Stimulated activated effector memory CD8-positive, alpha-beta T cell treated with anti-CD3 and anti-CD28 coated beads, Interleukin-12 subunit alpha, Interleukin-12 subunit beta, amount 100 ng/mL, for 72 hours (primary cell): ENCODE results near the gene CYP2A13.
"Not testable (repeated sequence)": the region's sequence is repeated elsewhere in the genome, so short reads cannot be mapped to it uniquely, and the experiment has no call there.

Experiments used
- ATAC-seq: fragments of 150-1000 bp; cut with Tn5 transposase; 2 replicates; pipeline ENCODE4 v1.10.0; 2021
- DNase-seq, 2 donors: peaks; one replicate each; pipeline ENCODE4 v3.0.0; 2021 to 2022; ENCODE audit warnings: low spot score in 2 of 2
- H3K27ac Mint-ChIP-seq: one replicate; pipeline ENCODE4 v1.8.0; 2022; ENCODE audit warnings: mild to moderate bottlenecking, mixed read lengths
- H3K36me3 Mint-ChIP-seq: one replicate; pipeline ENCODE4 v1.8.0; 2022; ENCODE audit warnings: mild to moderate bottlenecking, mixed read lengths
- H3K4me1 Mint-ChIP-seq: one replicate; pipeline ENCODE4 v1.8.0; 2022; ENCODE audit warnings: mixed read lengths
- H3K4me3 Mint-ChIP-seq: one replicate; pipeline ENCODE4 v1.8.0; 2022; ENCODE audit warnings: mild to moderate bottlenecking, mixed read lengths
- H3K9me3 Mint-ChIP-seq: one replicate; pipeline ENCODE4 v1.8.0; 2022; ENCODE audit warnings: mixed read lengths

The CYP2A13 gene

GRCh38 chr19:41088151-41088550, at the start of gene CYP2A13:
CYP2A13 (plus strand) TSS chr19:41088451; CDS start chr19:41088472, 21 bp downstream.
- H3K36me3 Mint-ChIP-seq: no peaks in the 10 kb centered on the region
- peaks cover 10% of the 10 kb centered on the region for H3K4me1 Mint-ChIP-seq
- DNase-seq: no peak
- no peak for ATAC-seq
- no peaks in the 10 kb centered on the region for H3K9me3 Mint-ChIP-seq
- H3K27ac Mint-ChIP-seq: no peak within 1 kb of the TSS
- H3K4me3 Mint-ChIP-seq: no peak within 1 kb of the TSS

- DNase-seq (no peak), ATAC-seq (no peak)
- Mint-ChIP-seq H3K36me3 (no peaks in the 10 kb centered on the region), H3K4me3 (no peak overlapping the region), H3K27ac (no peak overlapping the region), H3K9me3 (peaks cover 2% of the 10 kb centered on the region), H3K4me1 (no peaks in the 10 kb centered on the region)
Observed at GRCh38 chr19:41039806-41040205, 48.4 kb upstream of the CYP2A13 start.

GRCh38 chr19:41045095-41045494, 43.2 kb upstream of the CYP2A13 start:
- H3K4me1 Mint-ChIP-seq, H3K4me3 Mint-ChIP-seq, H3K27ac Mint-ChIP-seq, DNase-seq, H3K9me3 Mint-ChIP-seq, H3K36me3 Mint-ChIP-seq: not testable (repeated sequence)
- peak; percentile 71 for ATAC-seq

- DNase-seq: peak in 1 of 2 donors; percentile 34
- no peaks in the 10 kb centered on the region for H3K4me1 Mint-ChIP-seq
- H3K4me3 Mint-ChIP-seq: no peak overlapping the region
- no peaks in the 10 kb centered on the region for H3K36me3 Mint-ChIP-seq
- no peaks in the 10 kb centered on the region for H3K9me3 Mint-ChIP-seq
- no peak for ATAC-seq
- no peak overlapping the region for H3K27ac Mint-ChIP-seq
Observed at GRCh38 chr19:41050426-41050825, 37.8 kb upstream of the CYP2A13 start.

GRCh38 chr19:41052162-41052561, 36.1 kb upstream of the CYP2A13 start:
- H3K36me3 Mint-ChIP-seq, H3K4me3 Mint-ChIP-seq, DNase-seq, ATAC-seq, H3K9me3 Mint-ChIP-seq, H3K4me1 Mint-ChIP-seq, H3K27ac Mint-ChIP-seq: not testable (repeated sequence)

- ATAC-seq, H3K4me1 Mint-ChIP-seq, H3K36me3 Mint-ChIP-seq, DNase-seq, H3K27ac Mint-ChIP-seq, H3K4me3 Mint-ChIP-seq, H3K9me3 Mint-ChIP-seq: not testable (repeated sequence)
Observed at GRCh38 chr19:41053331-41053730, 34.9 kb upstream of the CYP2A13 start.

GRCh38 chr19:41064974-41065569, 23.2 kb upstream of the CYP2A13 start:
- no peak overlapping the region for H3K27ac Mint-ChIP-seq
- no peak overlapping the region for H3K4me3 Mint-ChIP-seq
- H3K9me3 Mint-ChIP-seq: no peaks in the 10 kb centered on the region
- no peaks in the 10 kb centered on the region for H3K4me1 Mint-ChIP-seq
- DNase-seq (peak in 1 of 2 donors; percentile 33), ATAC-seq (no peak)
- no peaks in the 10 kb centered on the region for H3K36me3 Mint-ChIP-seq

GRCh38 chr19:41076286-41076685, 12.0 kb upstream of the CYP2A13 start:
- H3K9me3 Mint-ChIP-seq: peaks cover 10% of the 10 kb centered on the region
- no peak for DNase-seq
- no peaks in the 10 kb centered on the region for H3K4me1 Mint-ChIP-seq

GRCh38 chr19:41083516-41083915, 4.7 kb upstream of the CYP2A13 start:
- Mint-ChIP-seq H3K9me3 (peaks cover 9% of the 10 kb centered on the region), H3K36me3 (no peaks in the 10 kb centered on the region), H3K27ac (no peak overlapping the region), H3K4me1 (no peaks in the 10 kb centered on the region), H3K4me3 (no peak overlapping the region)
- DNase-seq (no peak), ATAC-seq (no peak)

More at GRCh38 chr19:41076286-41076685, 12.0 kb upstream of the CYP2A13 start:
- no peak for ATAC-seq
- H3K4me3 Mint-ChIP-seq: no peak overlapping the region
- H3K36me3 Mint-ChIP-seq: no peaks in the 10 kb centered on the region
- no peak overlapping the region for H3K27ac Mint-ChIP-seq

- no peak for DNase-seq
- Mint-ChIP-seq H3K4me3 (no peak overlapping the region), H3K27ac (no peak overlapping the region), H3K36me3 (no peaks in the 10 kb centered on the region), H3K4me1 (peaks cover 10% of the 10 kb centered on the region), H3K9me3 (no peaks in the 10 kb centered on the region)
- no peak for ATAC-seq
Observed at GRCh38 chr19:41085748-41086415, 2.4 kb upstream of the CYP2A13 start.

GRCh38 chr19:41089959-41090358, 1.7 kb downstream of the CYP2A13 start:
- no peak overlapping the region for H3K4me3 Mint-ChIP-seq
- no peak for DNase-seq
- H3K27ac Mint-ChIP-seq: no peak overlapping the region
- peaks cover 16% of the 10 kb centered on the region for H3K4me1 Mint-ChIP-seq
- ATAC-seq: no peak
- H3K9me3 Mint-ChIP-seq: no peaks in the 10 kb centered on the region
- no peaks in the 10 kb centered on the region for H3K36me3 Mint-ChIP-seq

- DNase-seq (no peak), ATAC-seq (peak; percentile 61)
- H3K9me3 Mint-ChIP-seq: no peaks in the 10 kb centered on the region
- no peak overlapping the region for H3K27ac Mint-ChIP-seq
- no peak overlapping the region for H3K4me3 Mint-ChIP-seq
- no peaks in the 10 kb centered on the region for H3K36me3 Mint-ChIP-seq
- H3K4me1 Mint-ChIP-seq: peaks cover 10% of the 10 kb centered on the region
Observed at GRCh38 chr19:41095703-41096102, 7.5 kb downstream of the CYP2A13 start.

- H3K36me3 Mint-ChIP-seq: no peaks in the 10 kb centered on the region
- no peak overlapping the region for H3K27ac Mint-ChIP-seq
- peaks cover 10% of the 10 kb centered on the region for H3K4me1 Mint-ChIP-seq
- no peak overlapping the region for H3K4me3 Mint-ChIP-seq
- DNase-seq (no peak), ATAC-seq (no peak)
- H3K9me3 Mint-ChIP-seq: peaks cover 3% of the 10 kb centered on the region
Observed at GRCh38 chr19:41096353-41096752, 8.1 kb downstream of the CYP2A13 start.

GRCh38 chr19:41097302-41097701, 9.1 kb downstream of the CYP2A13 start:
- peaks cover 10% of the 10 kb centered on the region for H3K4me1 Mint-ChIP-seq
- DNase-seq (no peak), ATAC-seq (no peak)
- H3K9me3 Mint-ChIP-seq: peaks cover 9% of the 10 kb centered on the region
- H3K27ac Mint-ChIP-seq: no peak overlapping the region
- H3K4me3 Mint-ChIP-seq: no peak overlapping the region
- no peaks in the 10 kb centered on the region for H3K36me3 Mint-ChIP-seq

GRCh38 chr19:41098762-41099161, 10.5 kb downstream of the CYP2A13 start:
- Mint-ChIP-seq H3K4me3 (no peak overlapping the region), H3K36me3 (no peaks in the 10 kb centered on the region), H3K4me1 (peaks cover 10% of the 10 kb centered on the region), H3K27ac (no peak overlapping the region), H3K9me3 (peaks cover 10% of the 10 kb centered on the region)
- DNase-seq (no peak), ATAC-seq (no peak)

- ATAC-seq, H3K27ac Mint-ChIP-seq: not testable (repeated sequence)
Observed at GRCh38 chr19:41102210-41102609, 14.0 kb downstream of the CYP2A13 start.

More at GRCh38 chr19:41102210-41102609, 14.0 kb downstream of the CYP2A13 start:
- peaks cover 10% of the 10 kb centered on the region for H3K9me3 Mint-ChIP-seq
- not testable (repeated sequence) for DNase-seq, H3K4me3 Mint-ChIP-seq, H3K36me3 Mint-ChIP-seq, H3K4me1 Mint-ChIP-seq
